GM18868 (cell line): Measurements from ENCODE around the gene PALLD.

Source experiments
- ATAC-seq: cut with Tn5 transposase; IDR thresholded peaks from one replicate; pipeline ENCODE4 v1.9.1; 2021; ENCODE audit warnings: mild to moderate bottlenecking, moderate library complexity; ENCODE audit not compliant: unreplicated experiment

The PALLD gene

GRCh38 chr4:168553714-168554370 lies 57.0 kb downstream of the PALLD start:
- ATAC-seq: no peak

- no peak for ATAC-seq
Observed at GRCh38 chr4:168555437-168555836, 58.6 kb downstream of the PALLD start.

GRCh38 chr4:168557658-168558057 lies 60.8 kb downstream of the PALLD start:
- no peak for ATAC-seq

GRCh38 chr4:168558599-168558998 lies 61.7 kb downstream of the PALLD start:
- no peak for ATAC-seq

GRCh38 chr4:168560184-168561180 lies 63.6 kb downstream of the PALLD start:
- no peak for ATAC-seq

- ATAC-seq: no peak
Observed at GRCh38 chr4:168562041-168562571, 65.3 kb downstream of the PALLD start.

GRCh38 chr4:168564023-168564422 lies 67.2 kb downstream of the PALLD start:
- ATAC-seq: no peak

GRCh38 chr4:168565130-168565529 lies 68.3 kb downstream of the PALLD start:
- no peak for ATAC-seq

- no peak for ATAC-seq
Observed at GRCh38 chr4:168566726-168567125, 69.9 kb downstream of the PALLD start.

- no peak for ATAC-seq
Observed at GRCh38 chr4:168569066-168569930, 72.4 kb downstream of the PALLD start.

- no peak for ATAC-seq
Observed at GRCh38 chr4:168569931-168570276, 73.1 kb downstream of the PALLD start.

- no peak for ATAC-seq
Observed at GRCh38 chr4:168570466-168570865, 73.6 kb downstream of the PALLD start.

- ATAC-seq: no peak
Observed at GRCh38 chr4:168572002-168572401, 75.2 kb downstream of the PALLD start.

- no peak for ATAC-seq
Observed at GRCh38 chr4:168573870-168574269, 77.0 kb downstream of the PALLD start.

- no peak for ATAC-seq
Observed at GRCh38 chr4:168574581-168575295, 77.9 kb downstream of the PALLD start.

- ATAC-seq: no peak
Observed at GRCh38 chr4:168575473-168575872, 78.6 kb downstream of the PALLD start.

- ATAC-seq: no peak
Observed at GRCh38 chr4:168577624-168578023, 80.8 kb downstream of the PALLD start.

- no peak for ATAC-seq
Observed at GRCh38 chr4:168580228-168580627, 83.4 kb downstream of the PALLD start.

GRCh38 chr4:168584321-168584771 lies 87.5 kb downstream of the PALLD start:
- ATAC-seq: peak; percentile 71
